Suprapubic skin (tissue), 4 donors: ENCODE data around the gene HJURP. TPM values are rescaled to one million over a fixed set of nuclear protein-coding genes. Genes with fewer than 3 reads are reported as not detected.

Source experiments
- DNase-seq, 2 donors: peaks; one replicate each; pipeline ENCODE4 v3.0.0-alpha.2; 2019; ENCODE audit warnings: low spot score in 2 of 2
- H3K27ac ChIP-seq: fragments of 200-600 bp; sonication (generic); one replicate; pipeline ENCODE4 v1.5.1; 2019
- H3K27me3 ChIP-seq: fragments of 200-600 bp; sonication (generic); one replicate; pipeline ENCODE4 v1.5.1; 2019
- H3K36me3 ChIP-seq: fragments of 200-600 bp; sonication (generic); one replicate; pipeline ENCODE4 v1.5.1; 2019
- H3K4me1 ChIP-seq: fragments of 200-600 bp; sonication (generic); one replicate; pipeline ENCODE4 v1.5.1; 2019
- H3K4me3 ChIP-seq: fragments of 200-600 bp; sonication (generic); one replicate; pipeline ENCODE4 v1.5.1; 2019; ENCODE audit warnings: mild to moderate bottlenecking
- H3K9me3 ChIP-seq: fragments of 200-600 bp; sonication (generic); one replicate; pipeline ENCODE4 v1.5.1; 2019
- EP300 ChIP-seq: sonication (generic); formaldehyde crosslinking; IDR thresholded peaks from one replicate; pipeline ENCODE4 v1.6.1; 2017; ENCODE audit warnings: antibody characterized with exemption
- POLR2A ChIP-seq, 2 donors: fragments of 450-650 bp; IDR thresholded peaks; one replicate each; pipeline ENCODE4 v1.6.1; 2017; ENCODE audit warnings: antibody characterized with exemption in 2 of 2, mild to moderate bottlenecking in 2 of 2, moderate library complexity in 2 of 2
- POLR2AphosphoS5 ChIP-seq, 3 donors: sonication (generic); formaldehyde crosslinking; IDR thresholded peaks; one replicate each; pipeline ENCODE4 v1.6.1; 2017; ENCODE audit warnings: antibody characterized with exemption in 3 of 3
- WGBS: methylation state at CpG from one replicate; pipeline ENCODE4 v1.1.5; 2018; 5-methylcytosine and 5-hydroxymethylcytosine counted together
- total RNA-seq, 4 donors: library from RNA; depleted of rRNA; stranded (reverse); fragments of >200 nt; gene quantifications; one replicate each; pipeline ENCODE4 v1.1.0, GENCODE V29; 2016
- TF ChIP-seq, protein P1 (sequence below), 2 donors: fragments of 200-600 bp in 1 of 2; fragments of 450-650 bp in 1 of 2; sonication (generic) in 1 of 2; IDR thresholded peaks; one replicate each; pipeline ENCODE4 v1.5.1; 2016 to 2019; ENCODE audit warnings: antibody characterized with exemption in 2 of 2, mild to moderate bottlenecking in 1 of 2, moderate library complexity in 1 of 2

The HJURP gene
- total RNA-seq, 4 donors from 2014 or later: 1.7 to 7.1 (median 3.9) TPM

DNA sequence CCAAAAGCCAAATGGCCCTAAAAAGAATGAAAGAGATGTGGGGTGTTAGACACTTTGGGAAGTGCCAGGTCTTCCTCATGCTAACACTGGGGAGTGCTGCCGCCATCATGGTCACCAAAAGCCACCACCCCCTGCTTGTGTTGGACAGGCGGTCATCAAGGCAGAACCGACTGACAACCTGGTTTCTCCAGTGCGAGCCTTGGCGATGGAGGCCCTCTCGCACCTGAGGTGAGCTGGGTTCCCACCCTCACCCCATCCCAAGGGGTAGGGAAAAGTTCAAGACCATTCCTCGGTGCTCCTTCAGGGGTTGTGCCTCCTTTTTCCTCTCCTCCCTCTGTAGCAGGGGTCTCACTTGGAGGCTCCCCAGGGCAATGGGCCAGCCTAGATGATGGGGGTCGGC, 42.6 kb downstream of the HJURP start:
- Histone ChIP-seq H3K9me3 (no peaks in the 10 kb centered on the region), H3K27me3 (peaks cover 12% of the 10 kb centered on the region), H3K4me3 (no peak overlapping the region), H3K36me3 (no peaks in the 10 kb centered on the region), H3K4me1 (no peaks in the 10 kb centered on the region), H3K27ac (no peak overlapping the region)
- DNase-seq: peak; percentile 16 to 37
- 91% methylated on average over 6 of the region's 8 CpGs for WGBS
- TF ChIP-seq, protein P1, sequence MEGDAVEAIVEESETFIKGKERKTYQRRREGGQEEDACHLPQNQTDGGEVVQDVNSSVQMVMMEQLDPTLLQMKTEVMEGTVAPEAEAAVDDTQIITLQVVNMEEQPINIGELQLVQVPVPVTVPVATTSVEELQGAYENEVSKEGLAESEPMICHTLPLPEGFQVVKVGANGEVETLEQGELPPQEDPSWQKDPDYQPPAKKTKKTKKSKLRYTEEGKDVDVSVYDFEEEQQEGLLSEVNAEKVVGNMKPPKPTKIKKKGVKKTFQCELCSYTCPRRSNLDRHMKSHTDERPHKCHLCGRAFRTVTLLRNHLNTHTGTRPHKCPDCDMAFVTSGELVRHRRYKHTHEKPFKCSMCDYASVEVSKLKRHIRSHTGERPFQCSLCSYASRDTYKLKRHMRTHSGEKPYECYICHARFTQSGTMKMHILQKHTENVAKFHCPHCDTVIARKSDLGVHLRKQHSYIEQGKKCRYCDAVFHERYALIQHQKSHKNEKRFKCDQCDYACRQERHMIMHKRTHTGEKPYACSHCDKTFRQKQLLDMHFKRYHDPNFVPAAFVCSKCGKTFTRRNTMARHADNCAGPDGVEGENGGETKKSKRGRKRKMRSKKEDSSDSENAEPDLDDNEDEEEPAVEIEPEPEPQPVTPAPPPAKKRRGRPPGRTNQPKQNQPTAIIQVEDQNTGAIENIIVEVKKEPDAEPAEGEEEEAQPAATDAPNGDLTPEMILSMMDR (IDR thresholded peaks at IDR 0.05): no peak

GRCh38 chr2:233811087-233811486, 43.2 kb downstream of the HJURP start:
- Histone ChIP-seq H3K4me1 (no peaks in the 10 kb centered on the region), H3K4me3 (no peak overlapping the region), H3K27me3 (peaks cover 12% of the 10 kb centered on the region), H3K9me3 (no peaks in the 10 kb centered on the region), H3K27ac (no peak overlapping the region), H3K36me3 (no peaks in the 10 kb centered on the region)
- WGBS: 88% methylated on average over 4 of the region's 4 CpGs
- DNase-seq: peak; percentile 33 to 43
- no peak for TF ChIP-seq POLR2A (IDR thresholded peaks at IDR 0.05)
- no peak for TF ChIP-seq EP300
- TF ChIP-seq POLR2AphosphoS5 (IDR thresholded peaks at IDR 0.05): no peak
- TF ChIP-seq, protein P1 (IDR thresholded peaks at IDR 0.05): no peak

GRCh38 chr2:233810385-233810784, 44.0 kb downstream of the HJURP start:
- 81% methylated on average over 6 of the region's 6 CpGs for WGBS
- no peaks in the 10 kb centered on the region for H3K36me3 ChIP-seq
- H3K27me3 ChIP-seq: peaks cover 12% of the 10 kb centered on the region
- H3K4me3 ChIP-seq: no peak overlapping the region
- H3K27ac ChIP-seq: no peak overlapping the region
- DNase-seq: peak in 1 of 2 donors; percentile 57
- no peaks in the 10 kb centered on the region for H3K4me1 ChIP-seq
- TF ChIP-seq POLR2AphosphoS5 (IDR thresholded peaks at IDR 0.05) (no peak), EP300 (no peak)
- no peaks in the 10 kb centered on the region for H3K9me3 ChIP-seq

DNA sequence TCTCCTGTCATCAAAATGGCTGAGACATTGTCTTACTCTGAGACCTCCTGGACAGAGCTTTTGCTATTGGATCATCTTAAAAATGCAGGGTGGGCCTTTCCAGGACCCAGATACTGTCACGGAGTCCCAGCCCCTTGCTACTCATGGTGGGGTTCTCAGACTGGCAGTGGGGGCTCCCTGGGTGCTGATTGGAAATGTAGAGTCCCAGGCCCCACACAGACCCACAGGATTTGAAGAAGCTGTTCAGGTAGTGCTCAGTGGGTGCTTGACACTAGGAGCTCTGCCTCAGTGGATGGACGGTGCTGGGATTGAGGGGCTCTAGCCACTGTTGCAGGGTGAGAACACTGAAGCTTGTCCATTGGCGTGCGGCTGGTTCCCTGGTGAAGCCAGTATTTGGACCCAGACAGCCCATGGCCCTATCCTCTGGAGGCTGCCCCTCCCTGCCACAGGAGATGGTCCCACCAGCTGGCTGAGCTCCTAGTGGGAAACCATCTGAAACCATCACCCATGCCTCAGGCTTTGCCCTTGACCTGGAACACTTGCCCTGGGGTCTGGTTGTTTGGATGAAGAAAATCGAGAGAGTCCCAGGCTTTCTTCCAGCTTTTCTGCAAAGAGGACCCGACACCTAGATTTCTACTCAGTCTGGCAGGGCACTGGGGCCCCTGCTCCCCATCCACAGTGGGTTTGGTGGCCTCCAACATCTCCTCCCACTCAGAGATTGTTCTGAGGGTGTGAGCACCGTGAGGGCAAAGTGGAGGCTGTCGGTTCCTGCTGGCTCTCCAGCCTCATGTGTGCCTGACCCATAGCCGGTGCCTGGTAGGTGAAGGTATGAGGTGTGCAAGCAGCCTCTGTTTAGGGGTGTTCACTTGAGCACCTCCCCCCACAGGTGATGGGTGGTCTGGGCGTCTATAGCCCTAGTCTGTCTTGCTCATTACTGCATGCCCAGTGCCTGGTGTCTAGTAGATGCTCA, 46.1 kb downstream of the HJURP start:
- DNase-seq: peak in 1 of 2 donors; percentile 61
- Histone ChIP-seq H3K27me3 (peaks cover 16% of the 10 kb centered on the region), H3K9me3 (no peaks in the 10 kb centered on the region), H3K27ac (no peak overlapping the region), H3K4me3 (no peak overlapping the region), H3K4me1 (no peaks in the 10 kb centered on the region), H3K36me3 (no peaks in the 10 kb centered on the region)
- TF ChIP-seq POLR2A (IDR thresholded peaks at IDR 0.05) (no peak), EP300 (no peak), POLR2AphosphoS5 (IDR thresholded peaks at IDR 0.05) (no peak)
- TF ChIP-seq, protein P1 (IDR thresholded peaks at IDR 0.05): no peak
- WGBS: 82% methylated on average over 7 of the region's 10 CpGs

GRCh38 chr2:233807215-233807865, 47.0 kb downstream of the HJURP start:
- H3K9me3 ChIP-seq: no peaks in the 10 kb centered on the region
- no peak for TF ChIP-seq EP300
- no peak for TF ChIP-seq POLR2AphosphoS5 (IDR thresholded peaks at IDR 0.05)
- TF ChIP-seq, protein P1 (IDR thresholded peaks at IDR 0.05): no peak
- no peak for TF ChIP-seq POLR2A (IDR thresholded peaks at IDR 0.05)
- H3K27me3 ChIP-seq: peaks cover 16% of the 10 kb centered on the region
- no peak overlapping the region for H3K27ac ChIP-seq
- H3K4me1 ChIP-seq: no peaks in the 10 kb centered on the region
- DNase-seq: peak in 1 of 2 donors; percentile 34
- H3K4me3 ChIP-seq: no peak overlapping the region
- H3K36me3 ChIP-seq: no peaks in the 10 kb centered on the region
- 86% methylated on average over 4 of the region's 12 CpGs for WGBS
